ENCODE measurements around the gene TNFSF15.

The TNFSF15 gene

DNA sequence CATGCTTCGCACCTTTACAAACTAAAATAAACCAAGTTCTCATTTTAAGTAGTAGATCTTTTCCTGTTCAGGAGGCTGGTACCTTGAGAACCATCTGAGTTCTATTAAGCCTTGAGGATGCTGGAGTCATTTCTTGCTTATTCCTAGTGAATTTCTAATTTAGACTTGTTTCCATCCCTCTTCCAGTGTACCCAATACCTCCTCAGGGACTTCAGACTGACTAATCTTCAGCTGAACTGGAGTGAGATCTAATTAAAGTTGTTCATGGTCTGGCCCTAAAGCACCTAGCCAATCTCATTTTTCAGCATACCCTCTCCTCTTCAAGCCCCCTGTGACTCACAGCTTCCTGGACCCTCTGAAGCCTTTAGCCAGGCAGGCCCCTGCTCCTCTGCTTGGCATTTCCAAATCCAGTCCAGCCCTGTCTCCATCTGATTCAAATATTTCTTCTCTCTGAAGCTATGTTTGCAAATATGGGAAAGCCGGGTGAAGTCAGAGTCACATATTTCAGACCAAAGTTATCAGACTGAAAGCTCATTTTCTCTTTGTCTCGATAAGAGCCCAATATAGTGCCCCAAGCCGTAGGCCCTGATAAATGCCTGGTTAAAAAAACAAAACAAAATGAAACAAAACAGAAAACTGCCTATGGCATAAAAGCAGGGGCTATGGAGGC lies 19.4 kb upstream of the TNFSF15 start:
- DNase-seq (ENCODE audit: low spot score) = no peak

DNA sequence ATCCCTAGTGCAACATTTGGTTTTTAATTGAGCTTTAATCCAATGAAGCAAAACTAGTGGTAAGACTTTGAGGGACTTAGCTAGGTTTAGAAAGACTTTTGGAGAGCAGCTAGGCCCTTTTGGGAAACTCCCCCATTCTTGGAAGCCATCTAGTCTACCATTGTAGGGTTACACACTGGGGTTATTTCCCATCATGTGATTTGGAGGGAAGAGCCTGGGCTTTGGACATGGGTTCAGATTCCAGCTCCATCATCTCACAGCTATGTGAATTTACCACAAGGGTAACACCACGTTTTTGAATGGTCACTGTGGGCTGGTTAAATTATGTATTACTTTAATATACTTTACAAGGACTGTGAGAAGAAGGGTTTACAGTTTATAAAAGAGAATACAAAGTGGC lies 18.3 kb upstream of the TNFSF15 start:
- peak; percentile 41 for DNase-seq (ENCODE audit: low spot score)

GRCh38 chr9:114823441-114823840 lies 17.6 kb upstream of the TNFSF15 start:
- DNase-seq (ENCODE audit: low spot score) = no peak

- DNase-seq (ENCODE audit: low spot score) = no peak
Measured at GRCh38 chr9:114822708-114823107, 16.9 kb upstream of the TNFSF15 start.

DNA sequence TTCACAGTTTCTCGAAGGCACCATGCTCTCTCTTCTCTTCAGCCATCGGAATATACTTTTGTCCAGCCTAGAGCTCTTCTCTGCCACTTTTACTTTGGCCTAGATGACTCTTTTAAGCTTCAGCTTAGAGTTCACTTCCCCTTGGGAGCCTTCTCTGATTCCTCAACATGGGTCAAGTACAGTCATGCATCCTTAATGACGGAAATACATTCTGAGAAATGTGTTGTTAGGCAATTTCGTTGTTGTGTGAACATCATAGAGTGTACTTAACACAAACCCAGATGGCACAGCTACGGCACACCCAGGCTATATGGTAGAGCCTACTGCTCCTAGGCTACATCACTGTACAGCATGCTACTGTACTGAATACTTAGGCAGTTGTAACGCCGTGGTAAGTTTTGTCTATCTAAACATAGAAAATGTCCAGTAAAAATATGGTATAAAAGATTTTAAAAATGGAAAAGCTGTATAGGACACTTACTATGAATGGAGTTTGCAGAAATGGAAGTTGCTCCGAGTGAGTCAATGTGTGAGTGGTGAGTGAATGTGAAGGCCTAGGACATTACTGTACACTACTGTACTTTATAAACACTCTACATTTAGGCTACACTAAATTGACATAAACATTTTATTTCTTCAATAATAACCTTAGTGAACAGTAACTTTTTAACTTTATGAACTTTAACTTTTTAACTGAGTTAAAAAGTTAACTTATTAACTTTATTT lies 15.1 kb upstream of the TNFSF15 start:
- DNase-seq (ENCODE audit: low spot score) = no peak

- DNase-seq (ENCODE audit: low spot score) = no peak
Measured at GRCh38 chr9:114818178-114818577, 12.3 kb upstream of the TNFSF15 start.

DNA sequence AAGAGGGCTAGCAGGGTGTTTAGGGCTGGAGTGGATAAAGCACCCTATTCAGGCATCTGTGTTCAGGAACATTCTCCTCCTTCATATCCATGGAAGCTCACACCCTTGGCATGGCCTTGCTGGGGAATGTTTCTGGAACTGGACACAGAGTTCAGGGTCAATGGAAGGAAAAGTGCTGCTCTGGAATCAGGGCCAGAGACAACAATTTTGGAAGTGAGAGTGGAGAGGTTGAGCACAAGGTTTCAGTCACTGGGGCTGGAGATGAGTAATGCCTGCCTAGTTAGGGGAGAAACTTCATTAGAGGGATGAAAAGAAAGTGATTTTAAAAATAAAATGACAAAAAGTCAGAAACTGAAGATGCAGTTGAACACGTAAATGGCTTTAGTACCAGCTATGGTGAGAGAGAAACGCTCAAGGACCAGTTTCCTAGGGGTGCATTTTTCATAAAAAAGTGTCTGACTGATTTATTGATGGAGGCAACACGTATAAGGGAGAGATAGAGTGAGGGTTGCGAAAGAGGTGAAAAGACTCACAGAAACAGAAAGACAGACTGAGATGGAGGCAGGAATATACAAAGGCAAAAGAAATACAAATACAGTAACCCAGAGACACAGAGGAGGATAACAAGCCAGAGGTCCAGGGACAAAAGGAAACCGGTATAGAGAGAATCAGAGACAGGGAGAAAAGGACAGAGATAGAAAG lies 8.0 kb upstream of the TNFSF15 start:
- DNase-seq (ENCODE audit: low spot score) = no peak

GRCh38 chr9:114811966-114812636 lies 6.3 kb upstream of the TNFSF15 start:
- DNase-seq (ENCODE audit: low spot score) = no peak

- no peak for DNase-seq (ENCODE audit: low spot score)
Measured at GRCh38 chr9:114811301-114811700, 5.5 kb upstream of the TNFSF15 start.

DNA sequence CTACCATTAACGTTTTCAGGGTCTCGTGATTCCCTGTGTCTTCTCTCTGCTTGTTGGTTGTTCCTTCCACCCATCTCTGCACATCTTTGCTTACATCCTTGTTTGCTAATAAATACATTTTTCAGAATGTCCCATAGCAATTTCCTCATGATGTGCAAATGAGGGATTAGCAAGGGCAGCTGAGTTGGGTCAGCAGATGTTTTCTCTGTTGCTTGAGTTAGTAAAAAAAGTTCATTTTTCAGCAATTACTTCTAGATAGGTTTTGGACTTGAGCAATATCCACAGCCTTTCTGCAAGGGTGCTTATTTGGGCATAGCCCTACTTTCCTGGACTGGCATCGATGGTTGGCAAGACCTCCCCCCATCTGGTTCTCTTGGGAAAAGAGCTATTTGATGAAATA lies 4.8 kb upstream of the TNFSF15 start:
- no peak for DNase-seq (ENCODE audit: low spot score)

- no peak for DNase-seq (ENCODE audit: low spot score)
Measured at GRCh38 chr9:114806526-114806900, 674 bp upstream of the TNFSF15 start.

DNA sequence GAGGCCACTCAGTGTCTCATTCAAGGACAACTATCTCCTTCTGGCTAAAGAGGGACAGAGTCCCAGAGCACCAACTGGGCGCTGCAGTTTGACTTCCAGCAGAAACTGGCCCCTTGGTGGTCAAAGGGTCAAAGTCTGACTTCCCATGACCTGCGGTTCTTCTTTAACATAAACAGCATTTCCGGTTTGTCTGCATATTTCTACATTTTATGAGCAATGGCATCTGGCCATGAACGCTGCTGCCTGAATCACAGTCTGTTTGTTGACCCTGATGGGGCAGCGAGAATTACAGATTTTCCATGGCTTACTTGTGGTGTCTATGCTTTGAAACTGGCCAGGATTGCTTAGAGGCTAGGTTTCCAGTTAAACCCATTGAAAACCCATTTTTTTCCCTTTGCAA lies 1.3 kb downstream of the TNFSF15 start:
- peak; percentile 40 for DNase-seq (ENCODE audit: low spot score)

DNA sequence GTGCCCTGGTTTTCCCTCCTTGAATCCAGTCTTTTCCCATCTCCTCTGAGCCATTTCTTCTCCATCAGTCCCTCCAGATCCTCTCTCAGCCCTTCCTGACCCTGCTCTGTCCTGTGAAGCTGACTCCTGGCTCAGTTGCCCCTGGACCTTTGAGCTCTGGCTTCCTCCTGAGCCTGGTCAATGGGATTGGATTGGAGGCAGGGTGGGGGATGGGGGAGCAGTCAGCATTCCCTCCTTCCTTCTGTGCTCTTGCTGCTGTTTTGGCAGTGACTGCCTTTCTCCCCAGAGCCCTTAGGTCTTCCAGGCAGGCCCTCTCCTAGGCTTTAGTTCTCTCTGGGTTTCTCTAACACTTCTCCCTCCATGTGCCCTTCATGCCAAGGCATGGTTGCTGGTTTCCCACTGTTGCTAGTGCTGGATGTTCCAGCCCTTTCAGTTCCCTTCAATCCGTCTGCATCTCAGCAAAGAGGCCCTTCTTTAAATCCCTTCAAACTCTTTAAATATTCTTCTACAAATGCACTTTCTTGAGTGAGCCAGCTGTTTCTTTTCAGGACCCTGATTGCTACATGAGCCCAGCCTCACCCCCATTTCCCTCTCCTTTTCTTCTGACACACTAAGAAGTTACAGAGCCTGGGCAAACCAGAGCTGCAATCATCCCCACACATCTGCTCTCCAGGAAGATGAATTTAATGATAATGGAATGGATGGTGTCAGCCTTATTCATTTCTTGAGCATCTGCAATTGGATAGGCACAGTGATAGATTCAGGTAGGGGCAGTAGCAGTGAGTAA lies 2.2 kb downstream of the TNFSF15 start:
- no peak for DNase-seq (ENCODE audit: low spot score)

GRCh38 chr9:114799925-114800324 lies 5.9 kb downstream of the TNFSF15 start:
- no peak for DNase-seq (ENCODE audit: low spot score)

- no peak for DNase-seq (ENCODE audit: low spot score)
Measured at GRCh38 chr9:114799441-114799840, 6.4 kb downstream of the TNFSF15 start.

DNA sequence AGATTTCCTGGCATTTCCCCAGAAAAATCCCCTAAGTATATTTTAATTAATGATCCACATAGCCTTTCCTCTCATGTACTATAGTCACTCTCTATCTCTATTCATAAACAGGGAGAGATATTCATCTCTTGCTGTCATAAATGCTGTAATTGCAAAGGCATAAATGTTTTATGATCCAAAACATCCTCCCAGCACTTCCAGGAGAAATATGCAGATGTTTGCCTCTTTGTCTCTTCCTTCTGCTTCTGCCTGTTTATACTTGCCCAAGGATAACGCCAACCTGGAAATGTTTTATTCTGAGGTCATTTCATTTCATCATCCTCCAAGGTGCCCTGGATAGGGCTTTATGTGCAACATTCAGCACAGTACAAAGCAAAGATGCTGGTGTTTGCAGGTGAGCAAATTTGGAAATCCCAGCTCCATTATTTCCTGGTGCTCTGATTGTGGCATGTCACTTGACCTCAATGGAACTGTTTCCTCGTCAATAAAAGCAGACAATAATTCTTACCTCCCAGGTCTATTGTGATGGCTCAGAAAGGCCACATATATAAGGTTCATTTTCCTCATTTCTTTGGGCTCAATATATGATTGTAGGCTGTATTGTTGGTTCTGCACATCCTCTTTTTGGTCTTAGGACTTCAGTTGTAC lies 6.9 kb downstream of the TNFSF15 start:
- no peak for DNase-seq (ENCODE audit: low spot score)

DNA sequence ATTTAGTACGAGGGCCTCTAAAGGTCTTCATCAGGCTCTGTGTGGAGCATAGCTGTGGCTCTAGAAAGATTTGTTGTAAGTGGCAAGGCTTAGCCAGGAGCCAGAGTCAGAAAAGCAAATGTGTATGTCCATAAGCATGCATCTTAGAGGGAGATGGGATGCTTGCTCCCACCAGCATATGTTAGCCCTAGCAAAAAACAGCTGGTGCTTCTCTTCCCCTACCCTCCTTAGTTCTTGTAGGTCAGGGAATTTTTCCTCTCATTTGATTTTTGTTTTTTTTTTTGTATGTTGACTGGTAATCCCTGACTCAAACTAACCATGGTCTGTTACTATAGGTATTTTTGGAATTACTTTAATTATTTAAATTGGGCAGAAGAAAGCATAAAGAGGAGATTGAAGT lies 7.7 kb downstream of the TNFSF15 start:
- DNase-seq (ENCODE audit: low spot score) = no peak

DNA sequence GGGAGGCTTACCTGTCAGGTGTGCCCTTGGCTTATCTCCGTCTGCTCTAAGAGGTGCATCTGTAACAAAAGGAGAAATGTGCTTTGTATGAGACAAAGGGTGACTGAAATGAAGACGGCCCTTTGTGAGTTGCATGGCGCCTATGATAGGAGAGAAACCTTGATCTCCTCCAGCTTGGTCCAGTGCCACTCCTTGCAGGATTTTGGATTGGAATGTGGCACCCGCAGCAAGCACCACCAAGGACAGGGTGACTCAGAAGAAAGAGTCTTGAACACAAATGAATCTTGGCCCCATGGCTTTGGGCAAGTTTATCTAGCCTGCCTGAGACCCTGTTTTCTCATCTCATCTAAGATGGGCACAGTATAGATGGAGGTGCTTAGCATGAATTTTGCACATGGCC lies 13.4 kb downstream of the TNFSF15 start:
- no peak for DNase-seq (ENCODE audit: low spot score)

GRCh38 chr9:114791736-114792135 lies 14.1 kb downstream of the TNFSF15 start:
- DNase-seq (ENCODE audit: low spot score) = no peak

- no peak for DNase-seq (ENCODE audit: low spot score)
Measured at GRCh38 chr9:114791312-114791711, 14.5 kb downstream of the TNFSF15 start.

- DNase-seq (ENCODE audit: low spot score) = no peak
Measured at GRCh38 chr9:114790521-114790920, 15.3 kb downstream of the TNFSF15 start.
